Myocyte (in vitro differentiated cells): ENCODE results near the gene ZSCAN25. TPM values are rescaled to one million over a fixed set of nuclear protein-coding genes. Genes with fewer than 3 reads are reported as not detected.
"Not testable (repeated sequence)": the region's sequence is repeated elsewhere in the genome, so short reads cannot be mapped to it uniquely, and the experiment has no call there.

Source experiments
- DNase-seq: peaks from one replicate; pipeline ENCODE4 v3.0.0-alpha.2; 2012; ENCODE audit warnings: low read depth
- total RNA-seq: library from RNA; depleted of rRNA; stranded (reverse); fragments of >200 nt; gene quantifications from 2 replicates; pipeline ENCODE4 v1.2.3, GENCODE V29; 2014

Gene ZSCAN25
- total RNA-seq, 1 donor from 2014 or later, result 11.2 TPM

DNA sequence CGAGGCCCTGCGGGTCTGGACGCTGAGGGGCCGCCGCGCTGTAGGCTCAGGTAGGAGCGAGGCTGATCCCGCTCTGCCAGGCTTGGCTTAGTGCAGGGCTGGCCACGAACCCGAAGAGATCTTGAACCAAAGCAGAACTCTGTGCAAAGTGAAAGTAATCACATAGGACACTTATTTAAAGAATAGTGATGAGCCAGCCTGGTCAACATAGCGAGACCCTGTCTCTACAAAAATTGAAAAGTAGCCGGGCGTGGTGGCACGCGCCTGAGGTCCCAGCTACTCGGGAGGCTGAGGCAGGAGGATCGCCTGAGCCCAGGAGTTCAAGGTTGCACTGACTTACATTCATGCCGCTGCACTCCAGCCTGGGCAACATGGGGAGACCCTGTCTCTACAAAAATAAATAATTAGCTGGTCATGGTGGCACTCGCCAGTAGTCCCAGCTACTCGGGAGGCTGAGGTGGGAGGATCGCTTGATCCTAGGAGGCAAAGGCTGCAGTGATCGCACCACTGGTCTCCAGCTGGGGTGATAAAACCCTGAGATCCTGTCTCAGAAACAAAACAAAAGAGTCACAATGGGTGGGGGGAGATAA, 541 bp downstream of the ZSCAN25 start:
- no peak for DNase-seq

DNA sequence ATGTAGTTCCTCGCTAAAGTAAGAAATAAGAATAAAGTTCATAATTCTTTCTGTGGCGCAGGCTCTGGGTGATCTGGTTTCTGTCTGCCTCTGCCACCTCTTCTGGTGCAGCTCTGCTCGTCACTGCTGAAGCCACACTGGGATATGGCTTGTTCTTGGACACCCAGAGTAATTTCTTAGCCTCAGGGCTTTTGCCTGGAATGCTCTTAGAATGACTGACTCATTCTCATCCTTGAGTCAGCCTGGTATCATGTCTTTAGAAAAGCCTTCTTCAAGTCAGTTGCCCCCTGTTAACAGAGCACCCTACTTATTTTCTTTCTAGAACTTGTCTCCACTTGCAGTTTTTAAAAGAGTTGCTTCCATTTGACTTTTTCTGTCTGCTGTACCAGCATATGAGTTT, 2.0 kb downstream of the ZSCAN25 start:
- DNase-seq, result no peak

DNA sequence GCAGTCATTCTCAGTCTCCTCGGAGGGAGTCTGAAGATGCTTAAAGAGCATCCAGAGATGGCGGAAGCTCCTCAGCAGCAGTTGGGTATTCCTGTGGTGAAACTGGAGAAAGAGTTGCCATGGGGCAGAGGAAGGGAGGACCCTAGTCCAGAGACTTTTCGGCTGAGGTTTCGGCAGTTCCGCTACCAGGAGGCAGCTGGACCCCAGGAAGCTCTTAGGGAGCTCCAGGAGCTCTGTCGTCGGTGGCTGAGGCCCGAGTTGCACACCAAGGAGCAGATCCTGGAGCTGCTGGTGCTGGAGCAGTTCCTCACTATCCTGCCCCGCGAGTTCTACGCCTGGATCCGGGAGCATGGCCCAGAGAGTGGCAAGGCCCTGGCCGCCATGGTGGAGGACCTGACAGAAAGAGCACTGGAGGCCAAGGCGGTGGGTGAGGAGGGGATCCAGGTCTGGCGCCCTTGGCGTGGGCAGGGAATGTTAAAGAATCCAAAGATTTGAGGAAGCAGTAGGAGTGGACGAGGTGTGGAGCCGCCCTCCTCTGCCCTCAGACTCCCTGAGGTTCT, 2.9 kb downstream of the ZSCAN25 start:
- no peak for DNase-seq

DNA sequence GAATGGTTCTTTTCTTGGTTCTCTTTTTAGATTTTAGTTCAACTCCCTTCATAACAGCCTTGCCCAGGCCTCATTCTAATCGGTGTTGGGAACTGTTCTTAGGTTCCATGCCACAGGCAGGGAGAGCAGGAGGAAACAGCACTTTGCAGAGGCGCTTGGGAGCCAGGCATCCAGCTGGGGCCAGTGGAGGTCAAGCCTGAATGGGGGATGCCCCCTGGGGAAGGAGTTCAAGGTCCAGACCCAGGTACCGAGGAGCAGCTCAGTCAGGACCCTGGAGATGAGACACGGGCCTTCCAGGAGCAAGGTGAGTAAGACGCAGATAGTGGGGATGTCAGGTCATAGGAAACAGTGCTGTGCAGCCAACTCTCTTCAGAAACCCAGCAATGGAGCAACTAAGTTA, 4.5 kb downstream of the ZSCAN25 start:
- DNase-seq, result no peak

DNA sequence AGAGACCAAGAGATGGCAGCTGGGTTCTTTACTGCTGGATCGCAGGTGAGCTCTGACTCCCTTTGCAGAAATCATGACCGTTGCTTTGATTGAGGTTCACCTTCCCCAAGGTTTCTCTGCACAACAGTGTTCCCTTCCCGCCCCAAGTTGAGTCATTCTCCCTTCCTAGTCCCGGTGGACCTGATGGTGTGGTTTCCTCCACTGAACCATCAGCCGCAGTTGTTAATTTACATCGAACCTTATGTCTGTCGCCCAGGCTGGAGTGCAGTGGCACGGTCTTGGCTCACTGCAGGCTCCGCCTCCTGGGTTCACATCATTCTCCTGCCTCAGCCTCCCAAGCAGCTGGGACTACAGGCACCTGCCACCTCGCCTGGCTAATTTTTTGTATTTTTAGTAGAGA, 5.8 kb downstream of the ZSCAN25 start:
- no peak for DNase-seq

DNA sequence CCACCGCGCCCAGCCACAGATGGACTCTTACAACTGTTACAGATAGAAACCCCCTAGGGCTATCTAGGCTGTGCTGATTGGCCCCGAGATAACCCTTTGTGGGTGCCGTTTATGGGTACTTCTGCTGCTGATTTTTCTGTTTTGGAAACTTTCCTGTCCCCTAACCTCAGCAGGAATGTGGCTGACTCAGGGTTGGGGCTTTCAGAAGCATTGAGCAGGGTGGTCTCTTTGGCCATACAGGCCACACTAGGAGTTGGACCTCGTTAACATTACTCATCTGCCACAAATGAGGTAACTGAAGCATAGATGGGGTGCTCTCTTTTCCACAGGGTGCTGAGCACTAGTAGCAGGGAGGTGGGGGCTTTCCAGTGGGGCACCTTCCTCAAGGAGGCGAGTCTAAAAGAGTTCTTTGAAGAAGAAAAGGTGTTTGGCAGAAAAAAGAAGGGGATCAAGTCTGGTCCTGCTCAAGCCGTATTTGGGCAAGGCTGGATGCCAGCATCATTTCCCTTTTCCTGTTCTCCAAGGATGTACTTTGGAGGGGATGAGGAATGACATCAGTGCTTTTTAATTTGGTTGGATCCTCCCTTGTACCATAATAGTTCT, 6.4 kb downstream of the ZSCAN25 start:
- no peak for DNase-seq

DNA sequence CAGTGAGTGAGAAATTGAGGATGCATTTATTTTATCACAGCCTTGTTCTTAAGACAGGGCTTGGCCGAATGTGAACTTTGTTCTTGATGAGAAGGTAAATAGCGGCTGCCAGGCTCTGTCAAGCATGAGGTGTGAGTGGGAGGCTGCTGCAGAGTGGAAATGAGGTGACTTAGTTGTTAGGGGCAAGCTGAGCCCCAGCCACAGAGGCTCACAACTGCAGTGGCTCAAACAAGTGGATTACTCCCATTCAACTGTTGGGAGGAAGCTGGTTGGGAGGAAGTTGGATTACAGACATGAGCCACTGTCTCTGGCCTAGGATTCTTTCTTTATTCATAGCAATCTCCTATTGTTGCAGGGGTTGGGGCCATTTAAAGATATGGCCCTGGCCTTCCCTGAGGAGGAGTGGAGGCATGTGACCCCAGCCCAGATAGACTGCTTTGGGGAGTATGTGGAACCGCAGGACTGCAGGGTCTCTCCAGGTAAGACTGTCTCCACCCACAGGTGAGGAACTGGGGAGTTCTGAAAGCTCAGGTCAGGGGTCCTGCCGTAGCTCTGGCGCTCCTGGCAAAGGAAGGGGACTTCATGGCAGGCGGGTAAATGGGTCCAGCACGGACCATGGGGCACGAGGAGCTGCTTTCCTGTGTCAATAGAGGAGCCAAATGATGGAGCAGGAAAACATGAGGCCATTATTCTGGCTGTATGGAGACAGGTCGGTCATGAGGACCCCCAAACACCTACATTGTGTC, 7.1 kb downstream of the ZSCAN25 start:
- no peak for DNase-seq

DNA sequence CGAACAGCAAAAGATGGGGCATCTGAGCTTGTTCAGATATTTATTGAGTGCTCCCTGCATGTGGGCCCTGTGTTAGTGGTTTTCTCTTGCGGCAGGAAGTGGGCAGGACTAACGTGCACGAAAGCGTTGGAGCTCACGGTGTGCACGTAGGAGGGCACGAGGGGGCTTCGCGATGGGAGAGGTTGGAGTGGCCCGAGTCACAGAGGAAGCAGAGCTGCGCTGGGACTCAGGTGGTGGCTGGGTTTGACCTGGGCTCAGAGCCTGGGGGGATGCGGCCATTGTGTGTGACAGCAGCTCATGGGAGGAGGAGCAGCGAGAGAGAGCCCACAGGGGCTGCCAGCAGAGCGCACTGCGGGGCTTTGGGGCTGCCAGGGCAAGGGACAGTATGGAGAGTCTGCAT, 7.7 kb downstream of the ZSCAN25 start:
- DNase-seq, result no peak

DNA sequence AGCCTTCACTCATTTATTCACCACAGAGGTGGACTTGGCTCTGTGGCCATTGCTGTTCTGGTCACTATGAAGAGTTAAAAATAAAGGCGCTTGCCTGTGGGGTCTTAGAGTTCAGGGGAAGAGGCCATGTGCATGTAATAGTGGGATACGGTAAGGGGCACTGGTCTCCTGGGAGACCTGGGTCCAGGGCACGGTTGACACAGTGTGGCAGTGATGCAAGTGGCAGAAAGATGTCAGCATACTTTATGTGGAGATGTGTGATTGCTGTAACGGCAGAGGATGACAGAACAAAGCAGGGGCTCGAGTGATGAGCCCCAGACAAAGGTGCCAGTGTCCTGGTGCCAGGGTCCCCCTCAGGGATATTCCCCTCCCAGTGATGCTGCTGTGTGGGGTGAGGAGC, 8.6 kb downstream of the ZSCAN25 start:
- DNase-seq, result no peak

DNA sequence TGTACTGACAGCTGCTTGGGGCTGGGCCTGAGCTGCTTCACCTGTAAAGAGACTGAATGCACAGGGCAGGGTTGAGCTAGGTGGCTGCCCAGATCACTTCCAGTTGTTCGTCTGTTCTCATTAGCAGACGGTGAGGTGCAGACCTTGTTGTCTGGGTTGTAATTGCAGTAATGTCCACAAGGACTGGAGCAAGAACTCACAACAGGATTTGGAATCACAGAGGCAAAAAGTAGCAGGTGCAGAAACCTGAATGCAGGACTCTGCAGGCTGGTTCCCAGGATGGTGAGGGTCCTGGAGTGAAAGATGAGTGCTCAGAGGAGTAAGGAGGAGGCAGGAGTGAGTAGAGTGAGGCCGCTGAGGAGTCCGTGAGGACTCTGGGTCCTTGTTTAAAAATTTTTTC, 9.2 kb downstream of the ZSCAN25 start:
- no peak for DNase-seq

DNA sequence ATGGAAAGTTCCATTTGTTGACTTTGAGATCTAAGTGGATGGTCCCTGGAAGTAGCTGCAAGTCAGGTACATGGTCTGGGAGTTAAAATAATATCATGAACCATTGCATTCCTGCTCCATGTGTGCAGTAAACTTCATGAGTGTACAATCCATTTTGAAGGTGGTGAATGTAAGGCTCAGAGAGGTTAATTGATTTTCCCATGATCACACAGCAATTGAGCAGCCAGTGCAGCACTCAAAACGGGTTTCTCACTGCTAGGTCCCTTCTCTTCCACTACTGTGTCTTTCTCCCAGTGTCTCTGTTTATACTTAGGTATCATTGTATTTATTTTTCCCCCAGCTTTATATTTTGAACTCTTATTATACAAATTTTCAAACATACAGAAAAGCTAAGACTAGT, 9.9 kb downstream of the ZSCAN25 start:
- no peak for DNase-seq

DNA sequence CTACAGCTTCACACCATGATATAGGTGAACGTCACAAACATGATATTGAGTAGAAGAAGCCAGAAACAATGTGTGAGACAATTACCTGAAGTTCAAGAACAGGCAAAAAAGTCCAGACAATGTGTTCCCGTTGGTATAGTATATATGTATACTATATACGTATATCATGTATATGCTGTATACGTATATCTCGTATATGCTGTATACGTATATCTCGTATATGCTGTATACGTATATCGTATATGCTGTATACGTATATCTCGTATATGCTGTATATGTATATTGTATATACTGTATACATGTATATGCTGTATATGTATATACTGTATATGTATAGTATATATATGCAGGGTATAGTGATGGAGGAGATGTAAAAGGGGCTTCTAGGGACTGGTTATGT, 10.8 kb downstream of the ZSCAN25 start:
- no peak for DNase-seq

DNA sequence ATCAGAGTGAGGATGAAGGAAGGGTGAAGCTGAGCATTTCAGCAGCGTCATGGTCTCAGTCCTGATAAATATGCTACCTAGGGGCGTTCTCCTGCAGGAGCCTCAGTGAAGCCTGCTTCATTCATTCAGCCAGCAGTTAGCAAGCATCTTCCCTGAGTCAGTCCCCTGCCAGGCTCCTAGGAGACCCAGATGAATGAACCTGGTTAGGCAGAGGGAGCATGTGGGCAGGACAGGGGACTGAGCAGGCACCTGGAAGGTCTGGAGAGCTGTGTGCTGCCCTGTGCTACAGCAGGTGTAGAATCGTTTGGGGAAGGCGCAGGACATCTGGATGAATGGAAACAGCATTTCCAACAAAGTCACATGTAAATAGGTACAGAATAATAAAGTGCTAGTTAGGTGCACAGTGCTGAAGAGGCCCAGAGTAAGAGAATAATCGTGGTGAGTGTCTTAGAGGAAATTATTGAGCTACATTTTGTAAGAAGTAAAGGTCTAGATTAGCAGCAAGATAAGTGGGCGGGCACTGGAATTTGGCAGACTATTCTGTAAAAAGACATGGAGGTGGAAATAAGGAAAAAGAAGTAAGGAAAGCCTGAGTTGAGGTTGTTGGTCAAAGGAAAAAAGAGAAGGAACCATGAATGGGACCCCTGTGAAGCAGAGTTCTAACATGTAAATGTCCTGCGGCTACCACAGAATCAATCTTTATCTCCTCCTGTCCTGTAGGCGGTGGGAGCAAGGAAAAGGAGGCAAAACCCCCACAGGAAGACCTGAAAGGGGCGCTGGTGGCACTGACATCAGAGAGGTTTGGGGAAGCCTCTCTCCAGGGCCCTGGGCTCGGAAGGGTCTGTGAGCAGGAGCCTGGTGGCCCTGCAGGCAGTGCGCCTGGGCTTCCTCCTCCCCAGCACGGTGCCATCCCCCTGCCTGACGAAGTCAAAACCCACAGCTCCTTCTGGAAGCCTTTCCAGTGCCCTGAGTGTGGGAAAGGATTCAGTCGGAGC, 12.0 kb downstream of the ZSCAN25 start:
- no peak for DNase-seq

DNA sequence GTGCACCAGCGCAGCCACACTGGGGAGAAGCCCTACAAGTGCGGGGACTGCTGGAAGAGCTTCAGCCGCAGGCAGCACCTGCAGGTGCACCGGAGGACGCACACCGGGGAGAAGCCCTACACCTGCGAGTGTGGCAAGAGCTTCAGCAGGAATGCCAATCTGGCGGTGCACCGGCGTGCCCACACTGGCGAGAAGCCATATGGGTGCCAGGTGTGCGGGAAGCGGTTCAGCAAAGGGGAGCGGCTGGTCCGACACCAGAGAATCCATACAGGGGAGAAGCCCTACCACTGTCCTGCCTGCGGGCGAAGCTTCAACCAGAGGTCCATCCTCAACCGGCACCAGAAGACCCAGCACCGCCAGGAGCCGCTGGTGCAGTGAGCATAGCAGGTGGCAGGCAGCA, 12.9 kb downstream of the ZSCAN25 start:
- no peak for DNase-seq

DNA sequence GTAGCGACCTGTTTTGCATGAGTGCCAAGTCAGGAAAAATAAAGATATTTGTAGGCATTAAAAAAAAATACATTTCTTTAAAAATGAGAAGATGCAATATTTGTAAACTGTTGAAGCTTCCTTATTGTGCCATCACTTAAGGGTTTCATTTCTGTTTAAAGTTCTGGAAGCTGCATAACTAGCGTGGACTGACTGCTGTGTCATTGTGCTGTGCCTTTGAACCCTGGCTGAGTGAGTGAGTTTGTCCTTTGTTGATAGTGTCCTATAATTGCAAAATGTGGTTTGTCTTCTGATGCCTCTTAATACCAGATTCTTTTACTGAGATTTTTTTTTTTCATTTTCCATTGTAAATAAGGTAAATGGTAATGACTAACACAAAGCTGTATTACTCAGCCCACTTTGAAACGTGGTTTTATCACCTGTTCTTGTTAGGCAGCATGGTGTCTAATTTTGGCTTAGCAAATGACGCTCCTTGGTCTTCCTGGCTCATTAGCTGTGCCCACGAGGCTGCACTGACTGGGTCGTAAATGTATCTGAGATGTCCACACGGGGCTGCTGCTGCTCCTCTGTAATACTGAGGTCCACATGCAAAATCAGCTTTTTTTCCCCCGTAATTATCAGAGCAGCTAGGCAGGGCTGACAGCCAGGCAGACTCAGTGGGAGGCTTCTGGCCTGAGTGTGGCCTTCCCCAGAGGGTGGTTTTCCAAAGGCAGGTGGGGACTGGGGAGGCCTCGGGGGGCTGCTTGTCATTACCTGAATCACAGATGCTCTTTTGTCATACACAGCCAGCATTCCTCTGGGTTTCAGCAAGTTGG, 14.8 kb downstream of the ZSCAN25 start:
- DNase-seq, result peak; percentile 96

DNA sequence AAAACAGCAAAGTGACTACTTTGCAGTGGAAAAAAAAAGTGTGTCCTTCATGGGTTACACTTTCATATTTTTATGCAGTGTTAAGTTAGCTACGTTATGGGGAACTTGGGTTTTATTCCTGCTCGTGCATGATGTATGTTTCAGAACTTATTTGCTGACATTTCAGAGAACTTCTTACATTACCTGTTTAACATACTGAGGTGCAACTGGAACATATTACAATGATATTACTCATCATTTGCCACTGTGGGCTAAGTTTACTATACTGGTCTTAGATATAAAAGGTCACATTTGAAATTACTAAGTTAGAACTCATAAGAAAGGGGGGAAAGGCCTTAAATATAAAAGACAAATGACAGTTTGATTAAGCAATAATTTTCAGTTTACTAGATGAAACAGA, 20.7 kb downstream of the ZSCAN25 start:
- not testable (repeated sequence) for DNase-seq

DNA sequence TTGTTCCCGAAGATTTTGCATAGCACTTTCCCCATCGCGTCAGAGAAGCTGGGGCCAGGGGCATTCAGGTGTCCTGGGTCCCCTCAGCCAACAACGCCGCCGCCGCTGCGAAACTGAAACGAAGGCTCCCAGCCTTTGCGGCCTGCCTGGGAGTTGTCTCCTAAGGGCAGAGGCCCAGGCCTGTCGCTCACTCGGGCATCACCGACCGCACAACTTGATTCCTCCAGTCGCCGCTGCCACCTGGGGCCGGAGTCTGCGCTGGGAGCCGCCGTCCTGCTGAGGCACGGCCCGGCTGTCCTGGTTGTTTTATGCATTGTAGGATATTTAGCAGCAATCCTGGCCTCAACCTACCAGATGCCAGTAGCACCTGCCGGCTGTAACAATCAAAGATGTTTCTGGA, 22.0 kb downstream of the ZSCAN25 start:
- no peak for DNase-seq

DNA sequence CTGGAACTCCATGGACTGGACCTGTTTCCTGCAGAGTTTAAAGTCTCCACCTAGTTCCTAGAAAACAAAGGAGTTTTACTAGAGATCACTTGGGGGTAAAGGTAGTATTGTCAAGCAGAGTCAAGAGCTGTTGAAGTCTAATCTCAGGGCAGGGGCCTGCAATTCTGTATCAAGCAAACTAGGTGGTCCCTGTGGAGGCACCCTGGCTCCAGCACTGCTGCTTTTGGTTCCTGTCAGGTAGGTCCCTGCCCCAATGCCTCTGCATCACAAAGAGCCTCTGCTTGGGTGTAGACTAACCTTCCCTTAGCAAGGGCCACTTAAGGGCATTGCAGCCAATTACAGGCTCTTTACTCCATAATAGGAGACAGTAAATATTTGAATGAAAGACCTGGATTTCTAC, 22.5 kb downstream of the ZSCAN25 start:
- DNase-seq, result no peak

DNA sequence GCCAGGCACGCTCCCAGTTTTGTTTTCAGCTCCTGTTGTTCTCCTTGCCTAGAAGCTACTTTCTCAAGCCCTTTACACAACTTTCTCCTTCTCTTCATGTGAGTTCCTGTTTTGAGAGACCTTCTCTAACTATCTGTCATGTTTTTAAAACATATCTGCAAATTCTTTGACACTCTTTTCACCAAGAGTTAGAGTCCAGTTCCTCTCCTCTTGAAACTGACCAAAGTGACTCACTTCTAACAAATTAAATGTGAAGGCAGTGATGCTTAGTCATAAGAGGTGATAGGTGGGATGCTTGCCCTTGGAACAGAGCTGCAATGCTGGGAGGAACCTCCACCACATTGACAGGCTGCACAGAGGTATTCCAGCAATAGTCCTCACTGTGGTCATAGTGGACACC, 25.3 kb downstream of the ZSCAN25 start:
- DNase-seq, result no peak

DNA sequence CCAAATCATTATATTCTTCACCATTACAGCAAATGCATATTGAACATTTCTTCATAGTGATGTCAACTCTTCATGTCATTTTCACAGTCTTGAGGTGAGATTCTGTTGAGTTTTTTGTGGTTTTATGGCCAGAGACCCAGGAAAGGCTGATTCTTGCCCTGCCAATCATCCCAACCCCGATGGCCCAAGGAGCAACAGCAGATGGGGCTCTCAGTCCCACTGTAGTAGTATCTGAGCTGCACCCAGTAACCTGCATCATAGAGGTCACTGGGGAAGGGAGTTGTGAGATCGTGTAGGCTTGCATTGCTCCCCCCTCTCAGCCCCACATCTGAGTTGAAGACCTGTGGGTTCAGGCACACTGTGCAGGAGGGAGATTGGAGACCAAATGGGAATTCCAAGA, 26.7 kb downstream of the ZSCAN25 start:
- no peak for DNase-seq

DNA sequence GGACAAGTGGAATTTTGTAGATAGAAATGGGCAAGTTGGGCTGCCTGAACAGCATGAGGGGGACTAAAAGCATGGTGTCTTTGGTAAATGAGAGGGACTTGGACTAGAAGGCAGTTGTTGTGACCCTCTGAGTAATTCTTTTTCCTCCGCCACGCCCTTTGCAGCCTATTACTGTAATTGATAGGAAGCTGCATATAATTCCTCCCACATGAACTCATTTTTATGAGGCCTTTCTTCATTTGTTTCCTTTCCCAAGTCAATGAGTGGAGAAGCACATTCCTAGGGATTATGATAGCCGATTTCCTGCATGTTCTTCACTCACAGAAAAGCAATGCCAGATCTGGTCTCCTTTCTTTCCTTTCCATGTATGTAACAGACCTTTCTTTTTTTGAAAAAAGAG, 27.7 kb downstream of the ZSCAN25 start:
- no peak for DNase-seq
